K562 (cell line): ENCODE results near the gene ATP5F1D. TPM values are rescaled to one million over a fixed set of nuclear protein-coding genes. Genes with fewer than 3 reads are reported as not detected.

ENCODE experiments used
- ATF7 ChIP-seq: fragments of 450-650 bp; IDR thresholded peaks from 2 replicates; pipeline ENCODE4 v1.7.1; 2014; ENCODE audit warnings: mild to moderate bottlenecking, moderate library complexity
- GABPA ChIP-seq: fragments of 200-800 bp; sonication (Bioruptor generic); conservative IDR thresholded peaks from 2 replicates; pipeline ENCODE4 v1.6.1; 2016; ENCODE audit warnings: low read depth, missing genetic modification characterization, missing compliant biosample characterization
- GATAD2A ChIP-seq: fragments of 450-650 bp; IDR thresholded peaks from 2 replicates; pipeline ENCODE4 v1.6.1; 2017
- HOXB6 ChIP-seq: fragments of 250-450 bp; sonication (Bioruptor Pico); IDR thresholded peaks from 2 replicates; pipeline ENCODE4 v1.5.1; 2022; ENCODE audit warnings: mild to moderate bottlenecking, borderline replicate concordance
- KDM5B ChIP-seq: fragments of 200-600 bp; sonication (generic); IDR thresholded peaks from 2 replicates; pipeline ENCODE4 v1.6.1; 2012; ENCODE audit warnings: low read depth, mild to moderate bottlenecking, moderate library complexity, low read length, control low read depth, inconsistent platforms; ENCODE audit not compliant: insufficient replicate concordance
- NBN ChIP-seq: fragments of 450-650 bp; IDR thresholded peaks from 2 replicates; pipeline ENCODE4 v1.6.1; 2016; ENCODE audit warnings: low read depth, mild to moderate bottlenecking
- NFE2 ChIP-seq: IDR thresholded peaks from 2 replicates; pipeline ENCODE4 v1.6.1; 2014; ENCODE audit warnings: antibody characterized with exemption, low read depth
- NONO ChIP-seq, 2 experiments: fragments of 200-400 bp in 1 of 2; fragments of 450-650 bp in 1 of 2; formaldehyde crosslinking in 1 of 2; IDR thresholded peaks; 2 replicates each; pipeline ENCODE4 v1.6.1; 2017; ENCODE audit warnings: low read depth in 2 of 2, mild to moderate bottlenecking in 2 of 2, moderate library complexity in 2 of 2, low read length in 1 of 2
- POLR2G ChIP-seq: fragments of 200-400 bp; formaldehyde crosslinking; IDR thresholded peaks from 2 replicates; pipeline ENCODE4 v1.6.1; 2017; ENCODE audit warnings: low read depth, mild to moderate bottlenecking, antibody characterized with exemption, low read length, moderate library complexity
- POLR3A ChIP-seq: IDR thresholded peaks from 2 replicates; pipeline ENCODE4 v1.6.1; 2011; ENCODE audit warnings: borderline replicate concordance, mild to moderate bottlenecking, moderate library complexity; ENCODE audit not compliant: insufficient read length, insufficient read depth; ENCODE audit errors: extremely low read depth
- ZZZ3 ChIP-seq: fragments of 450-650 bp; IDR thresholded peaks from 2 replicates; pipeline ENCODE4 v1.6.1; 2016; ENCODE audit warnings: antibody characterized with exemption, mild to moderate bottlenecking, moderate library complexity
- polyA plus RNA-seq, 8 experiments: library from polyadenylated mRNA; depleted of rRNA in 4 of 8; stranded (reverse) in 5 of 8; unstranded in 3 of 8; fragments of >200 nt; fragmentation: Nextera tagmentation in 2 of 8; fragmentation: Illumina TruSeq in 1 of 8; extraction: Ambion mirVana in 2 of 8; extraction: Trizol in 1 of 8; gene quantifications; 2 replicates each; pipeline versions ENCODE4 v1.2.1 to v1.2.3, GENCODE V29; 2011 to 2014; ENCODE audit warnings: inconsistent platforms in 1 of 8, missing spikeins in 1 of 8
- total RNA-seq, 7 experiments: library from RNA; depleted of rRNA in 6 of 7; stranded (reverse); fragments of >200 nt in 6 of 7; fragmentation: Illumina TruSeq in 2 of 7; extraction: Trizol in 2 of 7; gene quantifications; 2 replicates each; pipeline versions ENCODE4 v1.2.1 to v1.2.3, GENCODE V29; 2011 to 2021; ENCODE audit warnings: low replicate concordance in 1 of 7
- TF ChIP-seq, protein P1 (sequence below): sonication (generic); formaldehyde crosslinking; IDR thresholded peaks from 2 replicates; pipeline ENCODE4 v1.8.0; 2023; ENCODE audit warnings: missing genetic modification reagents, mild to moderate bottlenecking, borderline replicate concordance
- TF ChIP-seq, protein P2 (sequence below), 2 experiments: fragments of 450-650 bp; IDR thresholded peaks; 2 replicates each; pipeline ENCODE4 v1.6.1; 2018; ENCODE audit warnings: mild to moderate bottlenecking in 2 of 2, low read depth in 1 of 2; ENCODE audit not compliant: partially characterized antibody in 2 of 2
- TF ChIP-seq, protein P3 (sequence below): sonication (generic); formaldehyde crosslinking; IDR thresholded peaks from 2 replicates; pipeline ENCODE4 v1.8.1; 2023; ENCODE audit warnings: mild to moderate bottlenecking, missing genetic modification reagents, moderate library complexity

The ATP5F1D gene
- total and polyA plus RNA-seq, 9 of the 15 experiments (the other 6 are each of a cell fraction or from before 2014, with no cell fraction given) = 3.9 to 409 (median 36.8) TPM

DNA sequence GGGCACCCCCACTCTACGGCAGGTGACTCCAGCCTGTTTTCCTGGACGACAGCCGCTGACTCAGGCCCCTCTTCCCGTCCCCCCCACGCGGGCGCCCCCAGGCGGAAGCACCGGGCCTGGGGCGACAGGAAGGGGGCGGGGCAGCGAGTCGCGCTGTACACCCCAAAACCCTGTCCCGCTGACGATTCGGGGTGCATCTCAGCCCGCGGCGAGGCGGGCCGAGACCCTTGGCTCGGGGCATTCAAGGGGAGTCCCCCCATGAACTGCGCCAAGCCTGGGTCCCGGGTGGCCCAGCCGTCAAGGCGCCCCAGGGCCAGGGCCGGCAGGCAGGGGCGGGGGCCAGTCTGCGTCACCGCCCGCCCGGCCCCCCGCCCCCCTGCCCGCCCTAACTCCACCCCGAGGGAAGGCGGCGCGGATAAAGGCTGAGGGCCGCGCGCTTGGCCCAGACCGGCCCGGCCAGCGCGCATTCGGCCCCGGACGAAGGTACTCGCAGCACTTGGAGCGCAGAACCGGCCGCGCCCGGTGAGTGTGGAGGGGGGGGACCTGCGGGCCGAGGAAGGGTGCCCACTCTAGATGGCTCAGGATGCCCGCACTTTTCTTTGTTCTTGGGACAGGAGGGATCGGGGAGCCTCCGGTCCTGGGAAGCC is 6.7 kb downstream of the ATP5F1D start, which contains the start of gene MIDN (continued):
- TF ChIP-seq NFE2 = peak; percentile 43; the same call in 1 of the 2 replicates
- TF ChIP-seq ATF7 = peak; percentile 80
- TF ChIP-seq, protein P1, sequence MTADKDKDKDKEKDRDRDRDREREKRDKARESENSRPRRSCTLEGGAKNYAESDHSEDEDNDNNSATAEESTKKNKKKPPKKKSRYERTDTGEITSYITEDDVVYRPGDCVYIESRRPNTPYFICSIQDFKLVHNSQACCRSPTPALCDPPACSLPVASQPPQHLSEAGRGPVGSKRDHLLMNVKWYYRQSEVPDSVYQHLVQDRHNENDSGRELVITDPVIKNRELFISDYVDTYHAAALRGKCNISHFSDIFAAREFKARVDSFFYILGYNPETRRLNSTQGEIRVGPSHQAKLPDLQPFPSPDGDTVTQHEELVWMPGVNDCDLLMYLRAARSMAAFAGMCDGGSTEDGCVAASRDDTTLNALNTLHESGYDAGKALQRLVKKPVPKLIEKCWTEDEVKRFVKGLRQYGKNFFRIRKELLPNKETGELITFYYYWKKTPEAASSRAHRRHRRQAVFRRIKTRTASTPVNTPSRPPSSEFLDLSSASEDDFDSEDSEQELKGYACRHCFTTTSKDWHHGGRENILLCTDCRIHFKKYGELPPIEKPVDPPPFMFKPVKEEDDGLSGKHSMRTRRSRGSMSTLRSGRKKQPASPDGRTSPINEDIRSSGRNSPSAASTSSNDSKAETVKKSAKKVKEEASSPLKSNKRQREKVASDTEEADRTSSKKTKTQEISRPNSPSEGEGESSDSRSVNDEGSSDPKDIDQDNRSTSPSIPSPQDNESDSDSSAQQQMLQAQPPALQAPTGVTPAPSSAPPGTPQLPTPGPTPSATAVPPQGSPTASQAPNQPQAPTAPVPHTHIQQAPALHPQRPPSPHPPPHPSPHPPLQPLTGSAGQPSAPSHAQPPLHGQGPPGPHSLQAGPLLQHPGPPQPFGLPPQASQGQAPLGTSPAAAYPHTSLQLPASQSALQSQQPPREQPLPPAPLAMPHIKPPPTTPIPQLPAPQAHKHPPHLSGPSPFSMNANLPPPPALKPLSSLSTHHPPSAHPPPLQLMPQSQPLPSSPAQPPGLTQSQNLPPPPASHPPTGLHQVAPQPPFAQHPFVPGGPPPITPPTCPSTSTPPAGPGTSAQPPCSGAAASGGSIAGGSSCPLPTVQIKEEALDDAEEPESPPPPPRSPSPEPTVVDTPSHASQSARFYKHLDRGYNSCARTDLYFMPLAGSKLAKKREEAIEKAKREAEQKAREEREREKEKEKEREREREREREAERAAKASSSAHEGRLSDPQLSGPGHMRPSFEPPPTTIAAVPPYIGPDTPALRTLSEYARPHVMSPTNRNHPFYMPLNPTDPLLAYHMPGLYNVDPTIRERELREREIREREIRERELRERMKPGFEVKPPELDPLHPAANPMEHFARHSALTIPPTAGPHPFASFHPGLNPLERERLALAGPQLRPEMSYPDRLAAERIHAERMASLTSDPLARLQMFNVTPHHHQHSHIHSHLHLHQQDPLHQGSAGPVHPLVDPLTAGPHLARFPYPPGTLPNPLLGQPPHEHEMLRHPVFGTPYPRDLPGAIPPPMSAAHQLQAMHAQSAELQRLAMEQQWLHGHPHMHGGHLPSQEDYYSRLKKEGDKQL (CRISPR knock-in tag) = no peak
- no peak for TF ChIP-seq POLR3A
- TF ChIP-seq, protein P2, sequence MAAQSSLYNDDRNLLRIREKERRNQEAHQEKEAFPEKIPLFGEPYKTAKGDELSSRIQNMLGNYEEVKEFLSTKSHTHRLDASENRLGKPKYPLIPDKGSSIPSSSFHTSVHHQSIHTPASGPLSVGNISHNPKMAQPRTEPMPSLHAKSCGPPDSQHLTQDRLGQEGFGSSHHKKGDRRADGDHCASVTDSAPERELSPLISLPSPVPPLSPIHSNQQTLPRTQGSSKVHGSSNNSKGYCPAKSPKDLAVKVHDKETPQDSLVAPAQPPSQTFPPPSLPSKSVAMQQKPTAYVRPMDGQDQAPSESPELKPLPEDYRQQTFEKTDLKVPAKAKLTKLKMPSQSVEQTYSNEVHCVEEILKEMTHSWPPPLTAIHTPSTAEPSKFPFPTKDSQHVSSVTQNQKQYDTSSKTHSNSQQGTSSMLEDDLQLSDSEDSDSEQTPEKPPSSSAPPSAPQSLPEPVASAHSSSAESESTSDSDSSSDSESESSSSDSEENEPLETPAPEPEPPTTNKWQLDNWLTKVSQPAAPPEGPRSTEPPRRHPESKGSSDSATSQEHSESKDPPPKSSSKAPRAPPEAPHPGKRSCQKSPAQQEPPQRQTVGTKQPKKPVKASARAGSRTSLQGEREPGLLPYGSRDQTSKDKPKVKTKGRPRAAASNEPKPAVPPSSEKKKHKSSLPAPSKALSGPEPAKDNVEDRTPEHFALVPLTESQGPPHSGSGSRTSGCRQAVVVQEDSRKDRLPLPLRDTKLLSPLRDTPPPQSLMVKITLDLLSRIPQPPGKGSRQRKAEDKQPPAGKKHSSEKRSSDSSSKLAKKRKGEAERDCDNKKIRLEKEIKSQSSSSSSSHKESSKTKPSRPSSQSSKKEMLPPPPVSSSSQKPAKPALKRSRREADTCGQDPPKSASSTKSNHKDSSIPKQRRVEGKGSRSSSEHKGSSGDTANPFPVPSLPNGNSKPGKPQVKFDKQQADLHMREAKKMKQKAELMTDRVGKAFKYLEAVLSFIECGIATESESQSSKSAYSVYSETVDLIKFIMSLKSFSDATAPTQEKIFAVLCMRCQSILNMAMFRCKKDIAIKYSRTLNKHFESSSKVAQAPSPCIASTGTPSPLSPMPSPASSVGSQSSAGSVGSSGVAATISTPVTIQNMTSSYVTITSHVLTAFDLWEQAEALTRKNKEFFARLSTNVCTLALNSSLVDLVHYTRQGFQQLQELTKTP (IDR thresholded peaks at IDR 0.05; ENCODE audit: low read depth in 1 of 2, partially characterized antibody in 2 of 2) = no peak
- no peak for TF ChIP-seq HOXB6 (CRISPR knock-in tag)
- TF ChIP-seq, protein P3, sequence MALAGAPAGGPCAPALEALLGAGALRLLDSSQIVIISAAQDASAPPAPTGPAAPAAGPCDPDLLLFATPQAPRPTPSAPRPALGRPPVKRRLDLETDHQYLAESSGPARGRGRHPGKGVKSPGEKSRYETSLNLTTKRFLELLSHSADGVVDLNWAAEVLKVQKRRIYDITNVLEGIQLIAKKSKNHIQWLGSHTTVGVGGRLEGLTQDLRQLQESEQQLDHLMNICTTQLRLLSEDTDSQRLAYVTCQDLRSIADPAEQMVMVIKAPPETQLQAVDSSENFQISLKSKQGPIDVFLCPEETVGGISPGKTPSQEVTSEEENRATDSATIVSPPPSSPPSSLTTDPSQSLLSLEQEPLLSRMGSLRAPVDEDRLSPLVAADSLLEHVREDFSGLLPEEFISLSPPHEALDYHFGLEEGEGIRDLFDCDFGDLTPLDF = peak; percentile 61; the same call in 1 of the 2 replicates
- peak; percentile 93 for TF ChIP-seq KDM5B
- peak; percentile 32; the same call in 1 of the 2 replicates for TF ChIP-seq GATAD2A
- TF ChIP-seq POLR2G = peak; percentile 91
- TF ChIP-seq NONO (IDR thresholded peaks at IDR 0.05; ENCODE audit: low read depth in 2 of 2, low read length in 1 of 2) = peak; percentile 61 to 85; a peak in 3 of 4 replicates
- TF ChIP-seq GABPA (tag) = peak; percentile 74
- no peak for TF ChIP-seq ZZZ3
- TF ChIP-seq NBN = 0 out of 2 replicates have a peak, but pooled peaks have one; percentile 34
